Sigmoid colon (tissue), 4 donors: Measurements from ENCODE around the gene CCNB1IP1.

Source experiments
- POLR2A ChIP-seq, 2 donors: fragments of 450-650 bp; IDR thresholded peaks; one replicate each; pipeline ENCODE4 v1.6.1; 2016; ENCODE audit warnings: antibody characterized with exemption in 2 of 2, mild to moderate bottlenecking in 2 of 2, moderate library complexity in 2 of 2
- POLR2AphosphoS5 ChIP-seq, 4 donors: sonication (generic); formaldehyde crosslinking; IDR thresholded peaks; one replicate each; pipeline ENCODE4 v1.6.1; 2017; ENCODE audit warnings: antibody characterized with exemption in 4 of 4

DNA sequence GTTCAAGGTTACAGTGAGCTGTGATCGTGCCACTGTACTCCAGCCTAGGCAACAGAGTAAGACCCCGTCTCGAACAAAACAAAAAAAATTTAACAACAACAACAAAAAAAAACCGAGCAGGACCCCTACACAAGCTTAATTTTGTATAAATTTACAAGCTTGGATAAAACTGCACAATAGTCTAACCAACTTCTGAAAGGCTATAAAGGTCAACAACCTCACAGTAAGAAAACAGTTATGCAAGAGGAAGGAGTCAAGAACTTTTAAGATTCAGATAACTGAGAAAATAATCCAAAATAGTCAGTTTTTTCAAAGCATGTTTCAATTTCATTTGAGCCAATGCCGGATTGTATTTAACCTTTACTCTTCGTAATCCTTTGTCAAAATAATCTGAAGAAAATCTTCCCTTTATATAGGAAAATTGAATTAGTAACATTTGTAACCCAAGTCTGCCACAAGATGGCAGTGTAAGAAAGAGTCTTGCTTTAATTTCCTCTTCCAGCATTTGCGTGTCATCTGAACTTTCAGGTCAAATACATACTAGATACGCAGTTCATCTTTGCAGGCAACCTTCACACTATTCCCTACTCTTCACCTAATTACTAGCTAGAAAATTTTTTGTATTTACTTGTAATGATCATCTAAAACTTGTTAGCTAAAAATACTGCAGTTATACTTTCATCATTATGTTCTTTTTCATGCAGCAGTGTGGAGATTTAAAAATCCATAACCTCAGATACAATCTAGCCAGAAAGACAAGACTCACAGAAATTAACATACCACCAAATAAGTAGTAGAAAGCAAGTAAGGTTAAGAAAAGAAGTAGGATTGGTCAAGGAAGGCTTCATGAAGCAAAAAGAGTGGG, 5.8 kb downstream of the CCNB1IP1 start:
- TF ChIP-seq POLR2A (IDR thresholded peaks at IDR 0.05): no peak
- TF ChIP-seq POLR2AphosphoS5 (IDR thresholded peaks at IDR 0.05): no peak
